Naive thymus-derived CD8-positive, alpha-beta T cell (primary cell): ENCODE measurements around the gene FOXN3. TPM values are rescaled to one million over a fixed set of nuclear protein-coding genes. Genes with fewer than 3 reads are reported as not detected.

Source experiments
- ATAC-seq, 2 donors: fragments of 150-1000 bp; cut with Tn5 transposase in 1 of 2; sonication (Bioruptor Pico), chemical (Tn5 transposase) in 1 of 2; 1 replicate in 1 of 2; 2 replicates in 1 of 2; pipeline ENCODE4 v1.10.0; 2021; ENCODE audit warnings: mild to moderate bottlenecking in 2 of 2, moderate library complexity in 2 of 2
- POLR2A ChIA-PET: fragments of 350-600 bp; sonication (Branson Sonifier 250); formaldehyde crosslinking; loops from one replicate; lab custom pipeline; 2021; ENCODE audit warnings: antibody characterized with exemption; lab: Charles Lee
- DNase-seq, 10 donors: peaks; one replicate each; pipeline versions ENCODE4 v3.0.0 to v3.0.0-alpha.2; 2020 to 2022
- H3K27ac Mint-ChIP-seq, 10 donors: one replicate each; pipeline ENCODE4 v1.8.0; 2020 to 2022; ENCODE audit warnings: mild to moderate bottlenecking in 10 of 10, mixed read lengths in 10 of 10, moderate library complexity in 4 of 10, inconsistent platforms in 1 of 10
- H3K27me3 Mint-ChIP-seq, 5 donors: one replicate each; pipeline ENCODE4 v1.8.0; 2021 to 2022; ENCODE audit warnings: mixed read lengths in 5 of 5
- H3K36me3 Mint-ChIP-seq, 3 donors: one replicate each; pipeline ENCODE4 v1.8.0; 2020 to 2022; ENCODE audit warnings: mixed read lengths in 3 of 3, mild to moderate bottlenecking in 2 of 3, inconsistent platforms in 1 of 3
- H3K4me1 Mint-ChIP-seq, 4 donors: one replicate each; pipeline ENCODE4 v1.8.0; 2021 to 2022; ENCODE audit warnings: mixed read lengths in 4 of 4
- H3K4me3 Mint-ChIP-seq, 10 donors: one replicate each; pipeline ENCODE4 v1.8.0; 2020 to 2022; ENCODE audit warnings: mild to moderate bottlenecking in 10 of 10, mixed read lengths in 10 of 10, moderate library complexity in 6 of 10, inconsistent platforms in 1 of 10
- H3K9me3 Mint-ChIP-seq, 9 donors: one replicate each; pipeline ENCODE4 v1.8.0; 2020 to 2022; ENCODE audit warnings: mixed read lengths in 9 of 9, mild to moderate bottlenecking in 3 of 9, inconsistent platforms in 1 of 9, moderate library complexity in 1 of 9
- polyA plus RNA-seq, 3 donors: library from polyadenylated mRNA; unstranded; fragments of 300-500 nt; fragmentation: Illumina TruSeq; gene quantifications; one replicate each; pipeline ENCODE4 v1.2.3, GENCODE V29; 2021
- total RNA-seq, 8 experiments: library from RNA in 2 of 8; stranded (reverse) in 2 of 8; gene quantifications; one replicate each; pipeline ENCODE4 v1.2.3 and lab custom pipeline; 2021 to 2026

The FOXN3 gene
- total and polyA plus RNA-seq, 5 experiments from 2014 or later: 107 to 148 (median 125) TPM

DNA sequence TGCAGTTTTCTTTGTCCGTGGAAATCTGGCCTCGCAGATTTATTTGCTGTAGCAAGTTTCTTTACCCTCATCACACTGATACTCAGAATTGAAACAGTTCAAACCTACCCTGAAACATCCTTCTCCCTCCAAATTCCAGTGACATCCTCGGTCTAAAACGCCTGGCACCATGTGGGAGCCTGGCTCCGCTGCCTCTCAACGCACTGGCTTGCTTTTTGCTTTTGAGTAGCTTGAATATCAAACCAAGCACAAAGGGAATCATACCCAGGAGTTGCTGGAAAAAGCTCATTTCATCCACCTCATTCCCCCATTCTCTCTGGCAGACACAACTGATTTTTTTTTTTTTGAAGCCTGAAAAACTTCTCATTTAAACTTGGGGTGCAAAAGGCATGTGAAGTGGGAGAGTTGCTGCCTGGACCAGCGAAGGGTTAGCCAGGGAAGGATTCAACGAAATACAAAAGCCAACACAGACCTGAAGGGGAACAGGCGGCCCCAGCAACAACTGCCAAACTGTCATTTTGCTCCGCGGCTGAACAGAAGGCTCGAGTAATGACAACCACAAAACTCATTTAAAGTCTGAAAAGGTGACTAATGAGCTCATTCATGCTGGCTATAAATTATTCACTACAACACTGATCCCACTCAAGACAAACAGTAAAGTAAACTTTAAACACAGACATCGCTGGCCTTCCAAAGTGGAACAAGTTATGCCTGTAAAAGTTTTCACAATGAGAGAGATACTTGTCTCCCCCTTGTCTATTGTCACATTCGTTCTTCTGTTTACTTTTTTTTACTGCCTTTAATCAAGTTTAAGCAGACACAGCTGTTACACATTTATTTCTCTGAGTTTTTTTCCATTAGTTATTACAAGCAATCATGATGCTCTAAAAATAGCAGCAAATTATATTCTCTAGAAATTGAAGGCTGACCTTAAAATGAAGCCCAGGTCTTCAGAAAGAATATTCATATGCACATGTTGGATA, 12.5 kb upstream of the FOXN3 start:
- Mint-ChIP-seq H3K9me3 (no peaks in the 10 kb centered on the region), H3K36me3 (peaks cover 0 to 5% (median 0%) of the 10 kb centered on the region in 3 donors), H3K27me3 (no peaks in the 10 kb centered on the region), H3K4me1 (peaks cover 13 to 80% (median 54%) of the 10 kb centered on the region in 4 donors), H3K27ac (peak overlapping the region; percentile 61 to 94 (median 90)), H3K4me3 (peak overlapping the region; percentile 65 to 88 (median 80))
- ATAC-seq (no peak), DNase-seq (peak in 1 of 10 donors; percentile 26)
- POLR2A ChIA-PET: interaction anchor here (0.5 to 3.3 kb wide), 8 partner anchors 11 to 75 kb away, joined by 3 to 12 read pairs (median 6); no protein-coding TSS in a partner anchor

- no peak for DNase-seq
- no peaks in the 10 kb centered on the region for H3K27me3 Mint-ChIP-seq
- no peaks in the 10 kb centered on the region for H3K9me3 Mint-ChIP-seq
- no peak for ATAC-seq
- POLR2A ChIA-PET: interaction anchor here (0.5 to 3.3 kb wide), 3 partner anchors 11 to 74 kb away, joined by 5 to 12 read pairs (median 6); no protein-coding TSS in a partner anchor
- H3K4me1 Mint-ChIP-seq: peaks cover 15 to 83% (median 61%) of the 10 kb centered on the region in 4 donors
- H3K4me3 Mint-ChIP-seq: peak overlapping the region in 9 of 10 donors; percentile 66 to 88 (median 77)
- peak overlapping the region; percentile 61 to 94 (median 90) for H3K27ac Mint-ChIP-seq
- H3K36me3 Mint-ChIP-seq: no peaks in the 10 kb centered on the region
Observed at GRCh38 chr14:89428546-89429198, 11.6 kb upstream of the FOXN3 start.

- POLR2A ChIA-PET: interaction anchor here (1.3 to 3.3 kb wide), 2 partner anchors 10 to 12 kb away, joined by 5 to 12 read pairs; no protein-coding TSS in a partner anchor
- Mint-ChIP-seq H3K4me1 (peaks cover 15 to 86% (median 63%) of the 10 kb centered on the region in 4 donors), H3K27me3 (no peaks in the 10 kb centered on the region)
Observed at GRCh38 chr14:89428173-89428523, 11.1 kb upstream of the FOXN3 start.

GRCh38 chr14:89427426-89428172, 10.6 kb upstream of the FOXN3 start:
- Mint-ChIP-seq H3K4me3 (peak overlapping the region in 7 of 10 donors; percentile 38 to 86 (median 52)), H3K36me3 (peaks cover 0 to 4% (median 0%) of the 10 kb centered on the region in 3 donors), H3K9me3 (no peaks in the 10 kb centered on the region), H3K27me3 (no peaks in the 10 kb centered on the region), H3K4me1 (peaks cover 16 to 88% (median 64%) of the 10 kb centered on the region in 4 donors), H3K27ac (peak overlapping the region; percentile 3 to 89 (median 76))
- DNase-seq (no peak), ATAC-seq (no peak)
- POLR2A ChIA-PET: interaction anchor here (0.7 to 3.3 kb wide), 3 partner anchors 9 to 58 kb away, joined by 5 to 12 read pairs (median 5); no protein-coding TSS in a partner anchor

More at GRCh38 chr14:89428173-89428523, 11.1 kb upstream of the FOXN3 start:
- peak overlapping the region in 9 of 10 donors; percentile 69 to 91 (median 85) for H3K27ac Mint-ChIP-seq
- no peaks in the 10 kb centered on the region for H3K36me3 Mint-ChIP-seq
- ATAC-seq (no peak), DNase-seq (no peak)
- no peaks in the 10 kb centered on the region for H3K9me3 Mint-ChIP-seq
- H3K4me3 Mint-ChIP-seq: peak overlapping the region in 9 of 10 donors; percentile 16 to 86 (median 52)

GRCh38 chr14:89425931-89426330, 8.9 kb upstream of the FOXN3 start:
- peak in 1 of 10 donors; percentile 5 for DNase-seq
- no peaks in the 10 kb centered on the region for H3K27me3 Mint-ChIP-seq

GRCh38 chr14:89424241-89424640, 7.2 kb upstream of the FOXN3 start:
- H3K4me1 Mint-ChIP-seq: peaks cover 22 to 79% (median 65%) of the 10 kb centered on the region in 4 donors
- ATAC-seq (no peak), DNase-seq (no peak)
- H3K27ac Mint-ChIP-seq: peak overlapping the region in 4 of 10 donors; percentile 6 to 57 (median 42)
- POLR2A ChIA-PET: interaction anchor here (0.6 kb wide), 1 partner anchor 297 kb away, joined by 3 read pairs; no protein-coding TSS in a partner anchor
- H3K9me3 Mint-ChIP-seq: no peaks in the 10 kb centered on the region
- H3K27me3 Mint-ChIP-seq: no peaks in the 10 kb centered on the region
- no peak overlapping the region for H3K4me3 Mint-ChIP-seq
- peaks cover 0 to 6% (median 2%) of the 10 kb centered on the region in 3 donors for H3K36me3 Mint-ChIP-seq

More at GRCh38 chr14:89425931-89426330, 8.9 kb upstream of the FOXN3 start:
- Mint-ChIP-seq H3K27ac (peak overlapping the region in 7 of 10 donors; percentile 0 to 82 (median 22)), H3K36me3 (peaks cover 0 to 6% (median 2%) of the 10 kb centered on the region in 3 donors), H3K4me3 (peak overlapping the region in 2 of 10 donors; percentile 24 to 45), H3K9me3 (no peaks in the 10 kb centered on the region), H3K4me1 (peaks cover 16 to 78% (median 58%) of the 10 kb centered on the region in 4 donors)
- POLR2A ChIA-PET: interaction anchor here (0.6 kb wide), 1 partner anchor 274 kb away, joined by 3 read pairs; no protein-coding TSS in a partner anchor
- ATAC-seq: no peak

DNA sequence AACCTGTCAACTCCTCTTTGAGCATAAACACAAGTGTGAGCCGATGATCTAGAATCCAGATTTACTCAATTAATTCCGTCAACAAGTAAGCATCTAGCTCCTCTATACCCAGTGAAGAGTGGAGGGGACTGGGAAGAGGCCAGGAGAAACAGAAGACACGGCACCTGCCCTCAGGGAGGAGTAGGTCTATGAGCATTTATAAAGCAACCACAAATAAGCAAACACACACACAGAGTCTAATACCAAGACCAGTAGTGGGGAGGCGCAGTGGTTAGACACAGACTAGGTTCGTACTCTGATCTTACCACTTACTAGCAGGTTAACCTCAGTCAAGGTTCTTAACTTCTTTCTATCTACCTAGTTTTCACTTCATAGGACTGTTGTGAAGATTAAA, 5.9 kb upstream of the FOXN3 start:
- Mint-ChIP-seq H3K4me1 (peaks cover 27 to 80% (median 65%) of the 10 kb centered on the region in 4 donors), H3K9me3 (no peaks in the 10 kb centered on the region), H3K27ac (peak overlapping the region in 5 of 10 donors; percentile 23 to 62 (median 59)), H3K4me3 (peak overlapping the region in 1 of 10 donors; percentile 8), H3K27me3 (no peaks in the 10 kb centered on the region), H3K36me3 (peaks cover 0 to 6% (median 2%) of the 10 kb centered on the region in 3 donors)
- no peak for ATAC-seq
- no peak for DNase-seq
- POLR2A ChIA-PET: no interaction called here

DNA sequence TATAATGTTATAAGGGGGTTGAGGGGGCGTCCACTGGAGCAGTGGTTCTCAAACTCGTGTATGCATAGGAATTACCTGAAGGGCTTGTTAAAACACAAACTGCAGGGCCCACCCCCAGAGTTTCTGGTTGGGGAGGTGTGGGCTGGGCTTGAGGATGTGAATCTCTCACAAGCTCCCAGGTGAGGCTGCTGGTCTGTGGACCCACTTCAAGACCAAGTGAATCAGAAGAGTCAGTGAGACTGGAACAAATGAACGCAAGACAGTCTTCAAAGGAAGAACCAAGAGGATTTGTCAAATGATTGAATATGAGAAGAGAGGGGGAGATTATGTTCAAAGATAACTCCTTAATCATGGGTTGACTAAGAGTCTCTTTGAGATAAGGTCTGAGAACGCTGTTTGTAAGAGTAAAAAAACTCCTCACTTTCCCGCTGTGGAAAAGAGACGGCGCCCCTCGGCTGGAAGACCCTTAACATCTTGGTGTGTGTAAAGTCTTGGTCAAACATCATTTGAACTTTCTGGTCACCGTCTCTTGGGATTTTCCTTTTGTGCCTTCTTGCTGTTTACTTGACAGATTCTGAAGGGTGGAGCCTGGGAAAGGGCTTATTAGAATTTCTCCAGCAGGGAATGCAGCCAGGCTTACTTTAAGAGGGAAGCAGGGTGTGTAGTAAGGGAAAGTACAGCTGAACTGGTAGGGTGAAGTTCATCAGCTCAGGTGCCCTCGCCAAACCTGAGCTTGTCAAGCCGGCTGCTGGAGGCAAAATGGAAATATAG, 5.3 kb upstream of the FOXN3 start:
- Mint-ChIP-seq H3K36me3 (peaks cover 0 to 6% (median 2%) of the 10 kb centered on the region in 3 donors), H3K4me3 (peak overlapping the region in 2 of 10 donors; percentile 8 to 66), H3K27me3 (no peaks in the 10 kb centered on the region), H3K4me1 (peaks cover 30 to 78% (median 66%) of the 10 kb centered on the region in 4 donors), H3K27ac (peak overlapping the region in 6 of 10 donors; percentile 9 to 62 (median 49)), H3K9me3 (no peaks in the 10 kb centered on the region)
- no peak for ATAC-seq
- DNase-seq: no peak
- POLR2A ChIA-PET: no interaction called here

DNA sequence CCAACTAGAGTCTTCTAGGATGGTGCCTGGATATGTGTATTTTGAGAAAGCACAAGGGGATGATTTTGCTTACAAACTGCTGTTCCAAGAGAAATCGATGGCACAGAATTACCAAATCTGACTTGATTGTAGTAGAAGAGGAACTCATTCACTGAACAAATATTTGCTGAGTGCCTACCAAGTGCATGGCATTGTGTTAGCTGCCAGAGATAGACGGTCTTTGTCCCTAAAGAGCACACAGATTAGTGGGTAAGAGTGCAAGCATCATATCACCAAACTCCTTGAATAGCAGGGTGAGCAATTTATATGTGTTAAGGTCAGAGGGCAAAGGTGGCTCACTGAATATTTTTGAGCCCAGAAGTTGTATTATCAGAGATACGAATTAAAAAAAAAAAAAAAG, 3.5 kb upstream of the FOXN3 start:
- Mint-ChIP-seq H3K27ac (peak overlapping the region in 9 of 10 donors; percentile 46 to 97 (median 79)), H3K36me3 (peaks cover 0 to 6% (median 4%) of the 10 kb centered on the region in 3 donors), H3K4me3 (no peak overlapping the region), H3K4me1 (peaks cover 32 to 67% (median 63%) of the 10 kb centered on the region in 4 donors), H3K27me3 (no peaks in the 10 kb centered on the region), H3K9me3 (no peaks in the 10 kb centered on the region)
- POLR2A ChIA-PET: interaction anchor here (0.6 kb wide), 1 partner anchor 24 kb away, joined by 4 read pairs; no protein-coding TSS in a partner anchor
- ATAC-seq (no peak), DNase-seq (no peak)

GRCh38 chr14:89419973-89420482, 3.0 kb upstream of the FOXN3 start:
- POLR2A ChIA-PET: no interaction called here
- Mint-ChIP-seq H3K4me1 (peaks cover 35 to 71% (median 67%) of the 10 kb centered on the region in 4 donors), H3K4me3 (peak overlapping the region in 1 of 10 donors; percentile 60), H3K27me3 (no peaks in the 10 kb centered on the region), H3K36me3 (peaks cover 0 to 6% (median 4%) of the 10 kb centered on the region in 3 donors), H3K27ac (peak overlapping the region; percentile 9 to 97 (median 78)), H3K9me3 (no peaks in the 10 kb centered on the region)
- ATAC-seq (no peak), DNase-seq (no peak)
